ENCODE measurements around the gene ZNF785. TPM values are rescaled to one million over a fixed set of nuclear protein-coding genes. Genes with fewer than 3 reads are reported as not detected.

ZNF785 gene
- total RNA-seq, 1 donor from 2014 or later = 9.3 TPM

- H3K9me3 Mint-ChIP-seq (ENCODE audit: unreplicated experiment) = peaks cover 7% of the 10 kb centered on the region
These were observed 34.7 kb upstream of the ZNF785 start for GRCh38 chr16:30620169-30620568.

GRCh38 chr16:30619638-30620037 is 34.1 kb upstream of the ZNF785 start:
- H3K27ac ChIP-seq (ENCODE audit: low read depth, low read length) = no peak overlapping the region
- DNase-seq (ENCODE audit: low read depth) (no peak), FAIRE-seq (no peak)
- peaks cover 4% of the 10 kb centered on the region for H3K9me3 ChIP-seq (ENCODE audit: insufficient read depth, low read depth, low read length)
- no peak overlapping the region for H3K4me2 ChIP-seq (ENCODE audit: low read length)
- H3K36me3 ChIP-seq (ENCODE audit: insufficient read depth, low read length) = no peaks in the 10 kb centered on the region
- peaks cover 7% of the 10 kb centered on the region for H3K9me3 Mint-ChIP-seq (ENCODE audit: unreplicated experiment)
- H3K4me3 ChIP-seq (ENCODE audit: insufficient read depth, low read depth, low read length) = no peak overlapping the region
- no peaks in the 10 kb centered on the region for H3K36me3 Mint-ChIP-seq (ENCODE audit: low read depth, unreplicated experiment)
- no peaks in the 10 kb centered on the region for H3K79me2 ChIP-seq (ENCODE audit: insufficient read depth, low read length)
- no peak for TF ChIP-seq EZH2 (IDR thresholded peaks at IDR 0.05; ENCODE audit: insufficient read depth, low read length)
- TF ChIP-seq CTCF (IDR thresholded peaks at IDR 0.05; ENCODE audit: insufficient read depth, low read depth, low read length) = no peak
- no peak overlapping the region for H3K4me3 Mint-ChIP-seq (ENCODE audit: unreplicated experiment)
- no peaks in the 10 kb centered on the region for H3K4me1 Mint-ChIP-seq (ENCODE audit: low read depth, unreplicated experiment)
- no peak overlapping the region for H3K27ac Mint-ChIP-seq (ENCODE audit: unreplicated experiment)
- H4K20me1 ChIP-seq (ENCODE audit: insufficient read depth, low read length) = no peaks in the 10 kb centered on the region
- no peak overlapping the region for H2AFZ ChIP-seq (ENCODE audit: low read depth, low read length)
- H3K27me3 Mint-ChIP-seq (ENCODE audit: low read depth, unreplicated experiment) = peaks cover 17% of the 10 kb centered on the region
- no peak overlapping the region for H3K9ac ChIP-seq (ENCODE audit: low read length)
- H3K27me3 ChIP-seq (ENCODE audit: insufficient read depth, low read length) = no peaks in the 10 kb centered on the region
- no peaks in the 10 kb centered on the region for H3K4me1 ChIP-seq (ENCODE audit: insufficient read depth, low read length)

More at GRCh38 chr16:30620169-30620568, 34.7 kb upstream of the ZNF785 start:
- no peak for TF ChIP-seq EZH2 (IDR thresholded peaks at IDR 0.05; ENCODE audit: insufficient read depth, low read length)
- TF ChIP-seq CTCF (IDR thresholded peaks at IDR 0.05; ENCODE audit: insufficient read depth, low read depth, low read length) = no peak
- Mint-ChIP-seq H3K36me3 (ENCODE audit: low read depth, unreplicated experiment) (no peaks in the 10 kb centered on the region), H3K27me3 (ENCODE audit: low read depth, unreplicated experiment) (peaks cover 17% of the 10 kb centered on the region), H3K4me1 (ENCODE audit: low read depth, unreplicated experiment) (no peaks in the 10 kb centered on the region), H3K4me3 (ENCODE audit: unreplicated experiment) (no peak overlapping the region), H3K27ac (ENCODE audit: unreplicated experiment) (no peak overlapping the region)
- no peaks in the 10 kb centered on the region for H3K4me1 ChIP-seq (ENCODE audit: insufficient read depth, low read length)
- DNase-seq (ENCODE audit: low read depth) (no peak), FAIRE-seq (no peak)
- no peak overlapping the region for H3K27ac ChIP-seq (ENCODE audit: low read depth, low read length)
- H3K36me3 ChIP-seq (ENCODE audit: insufficient read depth, low read length) = no peaks in the 10 kb centered on the region
- no peaks in the 10 kb centered on the region for H3K27me3 ChIP-seq (ENCODE audit: insufficient read depth, low read length)
- H3K9ac ChIP-seq (ENCODE audit: low read length) = no peak overlapping the region
- no peak overlapping the region for H3K4me3 ChIP-seq (ENCODE audit: insufficient read depth, low read depth, low read length)
- H3K9me3 ChIP-seq (ENCODE audit: insufficient read depth, low read depth, low read length) = peaks cover 4% of the 10 kb centered on the region
- no peaks in the 10 kb centered on the region for H4K20me1 ChIP-seq (ENCODE audit: insufficient read depth, low read length)
- no peak overlapping the region for H3K4me2 ChIP-seq (ENCODE audit: low read length)
- H3K79me2 ChIP-seq (ENCODE audit: insufficient read depth, low read length) = no peaks in the 10 kb centered on the region
- no peak overlapping the region for H2AFZ ChIP-seq (ENCODE audit: low read depth, low read length)

- Mint-ChIP-seq H3K4me1 (ENCODE audit: low read depth, unreplicated experiment) (no peaks in the 10 kb centered on the region), H3K27ac (ENCODE audit: unreplicated experiment) (no peak overlapping the region), H3K9me3 (ENCODE audit: unreplicated experiment) (peaks cover 7% of the 10 kb centered on the region), H3K4me3 (ENCODE audit: unreplicated experiment) (no peak overlapping the region), H3K36me3 (ENCODE audit: low read depth, unreplicated experiment) (no peaks in the 10 kb centered on the region), H3K27me3 (ENCODE audit: low read depth, unreplicated experiment) (peaks cover 17% of the 10 kb centered on the region)
- H3K36me3 ChIP-seq (ENCODE audit: insufficient read depth, low read length) = no peaks in the 10 kb centered on the region
- no peaks in the 10 kb centered on the region for H3K4me1 ChIP-seq (ENCODE audit: insufficient read depth, low read length)
- DNase-seq (ENCODE audit: low read depth) (no peak), FAIRE-seq (no peak)
- no peak for TF ChIP-seq EZH2 (IDR thresholded peaks at IDR 0.05; ENCODE audit: insufficient read depth, low read length)
- no peak for TF ChIP-seq CTCF (IDR thresholded peaks at IDR 0.05; ENCODE audit: insufficient read depth, low read depth, low read length)
- no peaks in the 10 kb centered on the region for H3K27me3 ChIP-seq (ENCODE audit: insufficient read depth, low read length)
- peaks cover 4% of the 10 kb centered on the region for H3K9me3 ChIP-seq (ENCODE audit: insufficient read depth, low read depth, low read length)
- no peaks in the 10 kb centered on the region for H4K20me1 ChIP-seq (ENCODE audit: insufficient read depth, low read length)
- no peaks in the 10 kb centered on the region for H3K79me2 ChIP-seq (ENCODE audit: insufficient read depth, low read length)
- no peak overlapping the region for H2AFZ ChIP-seq (ENCODE audit: low read depth, low read length)
- no peak overlapping the region for H3K4me2 ChIP-seq (ENCODE audit: low read length)
- H3K27ac ChIP-seq (ENCODE audit: low read depth, low read length) = no peak overlapping the region
- H3K9ac ChIP-seq (ENCODE audit: low read length) = no peak overlapping the region
- no peak overlapping the region for H3K4me3 ChIP-seq (ENCODE audit: insufficient read depth, low read depth, low read length)
These were observed 33.7 kb upstream of the ZNF785 start for GRCh38 chr16:30619202-30619601.

Measured in astrocyte (in vitro differentiated cells and primary cell).